Stimulated activated CD4-positive, alpha-beta T cell treated with anti-CD3 and anti-CD28 coated beads, Interleukin-4, amount 100 ng/mL, for 24 hours (primary cell): ENCODE results near the gene ITPR2.

Experiments
- DNase-seq: peaks from one replicate; pipeline ENCODE4 v3.0.0-alpha.2; 2020

The ITPR2 gene

DNA sequence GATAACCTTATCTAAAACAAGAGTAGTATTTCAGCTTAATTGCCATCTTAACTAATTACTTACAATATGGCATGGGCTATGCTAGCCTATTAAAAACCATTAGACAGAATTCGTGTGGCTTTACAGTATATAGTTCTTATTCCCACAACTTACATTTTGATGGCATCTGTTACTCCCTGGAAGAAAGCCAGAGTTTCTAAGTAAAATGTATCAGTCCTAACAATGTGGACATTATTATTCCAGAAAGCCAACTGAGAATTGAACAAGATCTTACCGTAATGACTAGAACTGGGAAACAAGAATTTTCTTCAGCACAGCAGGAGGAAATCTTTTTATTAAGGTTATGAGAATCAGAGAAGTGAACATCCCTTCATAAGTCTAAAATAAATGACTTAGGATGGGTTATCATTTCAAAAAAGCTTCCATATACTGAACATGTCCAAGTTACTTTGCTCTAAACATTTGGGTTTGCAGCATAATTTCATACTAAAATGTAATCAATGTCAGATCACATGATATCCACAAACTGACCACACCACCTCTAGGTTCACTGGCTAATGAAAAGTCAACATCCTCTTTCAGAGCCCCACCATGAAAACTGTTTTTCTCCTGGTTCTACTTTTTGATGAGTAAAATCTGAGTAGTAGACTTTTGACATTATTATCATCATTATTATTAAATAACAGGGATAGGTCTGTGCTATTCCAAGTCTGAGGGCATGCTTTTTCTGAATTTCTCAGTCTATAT, 457.9 kb downstream of the ITPR2 start:
- DNase-seq = no peak

DNA sequence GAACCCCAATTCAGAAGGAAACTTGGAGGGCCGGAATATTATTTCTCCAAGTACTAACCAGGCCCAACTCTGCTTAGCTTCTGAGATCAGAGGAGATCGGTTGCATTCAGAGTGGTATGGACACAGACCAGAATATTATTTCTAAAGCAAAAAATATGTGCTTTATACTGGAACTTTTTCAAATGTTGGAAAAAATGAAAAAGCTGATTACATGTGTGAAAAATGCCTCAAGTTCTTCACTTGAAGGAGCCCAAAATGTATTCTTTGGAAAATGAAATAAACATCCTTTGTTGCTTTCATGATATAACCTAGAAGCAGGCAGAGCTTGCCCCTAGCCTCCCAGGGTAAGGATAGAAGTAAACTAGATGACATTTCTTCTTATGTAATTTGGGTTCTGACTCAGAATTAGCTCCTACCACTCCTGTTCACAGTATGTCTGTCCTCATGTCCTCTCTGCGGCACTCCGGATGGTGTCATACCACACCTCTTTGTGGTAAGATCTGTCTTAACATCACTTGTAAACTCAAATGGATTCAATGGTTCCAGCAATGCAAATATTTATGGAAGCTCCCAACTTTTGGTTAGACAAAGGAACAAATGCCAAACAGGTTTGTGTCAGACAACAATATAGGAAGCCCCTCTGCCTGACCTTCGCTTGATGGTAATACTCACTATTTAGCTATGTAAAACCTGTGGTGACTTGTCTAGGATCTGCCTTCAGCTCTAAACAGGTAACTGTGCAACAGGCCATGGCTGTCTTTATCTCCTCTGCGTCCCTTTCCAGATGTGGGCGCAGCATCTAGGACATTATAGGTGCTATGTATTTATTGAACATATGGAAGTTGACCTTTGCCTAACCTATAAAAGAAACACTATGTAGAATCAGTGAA, 459.1 kb downstream of the ITPR2 start:
- no peak for DNase-seq

DNA sequence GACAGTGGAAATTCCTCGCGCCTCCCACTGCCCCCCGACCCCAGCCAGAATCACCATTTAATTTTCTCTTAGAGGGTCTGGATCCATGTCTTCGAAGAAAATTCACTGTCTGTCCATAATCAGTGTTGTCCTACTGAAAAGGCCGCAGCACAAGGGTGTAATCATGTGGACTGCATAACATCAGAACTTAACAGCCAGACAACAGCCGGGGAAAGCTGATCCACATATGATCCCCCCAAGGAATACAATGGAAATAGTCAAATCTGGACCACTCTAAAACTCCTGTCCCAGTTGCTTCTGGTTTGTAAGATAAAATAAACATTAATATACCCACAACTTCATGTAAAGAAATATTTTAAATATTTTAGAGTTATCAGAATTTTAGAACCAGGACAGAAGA, 460.1 kb downstream of the ITPR2 start:
- DNase-seq = no peak

DNA sequence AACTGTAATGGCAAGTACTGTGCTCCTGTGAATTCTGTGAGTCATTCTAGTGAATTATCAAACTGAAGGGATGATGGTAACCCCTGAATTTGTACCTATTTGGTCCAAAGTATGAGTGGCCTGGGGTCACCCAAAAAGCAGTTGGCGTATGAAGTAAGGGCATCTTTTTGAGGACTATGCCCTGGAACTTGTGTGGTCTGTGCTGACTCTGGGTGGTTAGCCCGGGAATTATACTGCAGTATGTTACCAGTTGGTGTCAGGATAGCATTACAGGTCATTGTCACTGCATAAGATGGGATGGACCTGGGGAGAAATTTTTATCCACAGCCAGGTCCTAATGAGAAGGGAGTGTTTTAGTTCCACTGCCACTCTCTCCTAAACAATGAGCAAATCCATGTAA, 462.9 kb downstream of the ITPR2 start:
- no peak for DNase-seq

DNA sequence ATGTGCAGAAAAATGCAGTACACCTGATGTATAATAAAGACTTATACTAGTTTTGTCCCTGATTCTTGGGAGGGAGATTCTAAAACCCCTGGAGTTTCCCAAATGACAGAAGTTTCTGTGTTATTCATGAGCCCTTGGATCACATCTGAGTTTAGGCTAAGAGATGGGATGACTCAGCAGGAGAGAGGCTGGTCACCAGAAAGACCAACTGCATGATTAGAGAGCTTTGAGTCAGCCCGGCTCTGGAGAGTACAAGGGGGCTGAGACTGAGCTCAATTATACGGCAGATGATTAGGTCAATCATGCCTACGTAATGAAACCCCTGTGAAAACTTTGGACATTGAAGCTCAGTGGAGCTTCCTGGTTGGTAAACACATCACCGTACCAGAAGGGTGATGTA, 463.4 kb downstream of the ITPR2 start:
- no peak for DNase-seq

DNA sequence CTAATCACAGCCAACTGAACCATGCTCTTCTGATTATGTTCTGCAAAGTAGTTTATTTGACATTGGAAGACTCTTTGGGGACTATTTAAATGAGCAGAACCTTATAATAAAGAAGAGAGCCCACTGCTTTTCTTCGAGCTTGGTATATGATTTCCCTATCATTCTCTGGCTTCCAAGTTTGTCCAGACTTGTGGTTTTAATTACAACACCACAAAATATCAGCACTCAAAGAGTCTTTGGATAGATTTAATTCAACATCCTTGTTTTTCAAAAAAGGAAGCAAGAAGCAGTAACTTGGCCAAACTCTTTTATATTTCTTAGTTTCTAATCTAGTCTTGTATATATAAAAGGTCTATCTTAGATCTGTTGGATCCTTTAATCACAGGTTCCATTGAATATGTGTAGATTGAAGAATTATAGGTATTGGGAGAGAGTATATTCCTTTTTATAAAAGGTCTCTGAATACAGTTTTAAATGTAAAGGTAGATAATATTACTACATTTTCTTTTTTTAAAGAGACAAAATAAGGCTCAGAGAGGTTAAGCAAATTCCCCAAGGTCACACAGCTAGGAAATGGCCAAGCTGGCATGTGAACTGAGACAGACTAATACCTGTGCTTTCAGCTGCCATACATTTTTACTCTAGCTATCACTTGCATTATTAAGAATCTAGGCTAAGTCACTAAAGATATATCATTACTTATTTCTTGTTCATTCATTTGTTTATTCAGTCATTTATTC, 464.8 kb downstream of the ITPR2 start:
- no peak for DNase-seq

DNA sequence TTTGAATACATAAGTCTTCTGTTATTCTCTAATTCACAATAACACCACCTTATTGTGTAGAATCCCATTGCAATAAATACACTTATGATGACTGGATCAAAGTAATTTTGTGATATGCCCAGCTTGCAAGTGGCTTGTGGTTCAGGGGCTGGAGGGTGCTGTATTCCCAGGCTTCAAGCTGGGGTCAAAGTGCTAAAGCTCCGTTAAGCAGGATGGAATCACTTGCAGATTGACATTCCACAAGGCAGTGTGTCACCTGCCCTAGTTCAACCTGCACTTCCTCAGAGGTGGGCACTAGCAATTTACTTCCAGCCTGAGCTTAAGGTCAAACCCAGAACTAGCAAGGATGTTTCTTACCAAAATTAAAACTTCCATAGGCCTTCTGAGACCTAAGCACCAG, 471.0 kb downstream of the ITPR2 start:
- DNase-seq = no peak

DNA sequence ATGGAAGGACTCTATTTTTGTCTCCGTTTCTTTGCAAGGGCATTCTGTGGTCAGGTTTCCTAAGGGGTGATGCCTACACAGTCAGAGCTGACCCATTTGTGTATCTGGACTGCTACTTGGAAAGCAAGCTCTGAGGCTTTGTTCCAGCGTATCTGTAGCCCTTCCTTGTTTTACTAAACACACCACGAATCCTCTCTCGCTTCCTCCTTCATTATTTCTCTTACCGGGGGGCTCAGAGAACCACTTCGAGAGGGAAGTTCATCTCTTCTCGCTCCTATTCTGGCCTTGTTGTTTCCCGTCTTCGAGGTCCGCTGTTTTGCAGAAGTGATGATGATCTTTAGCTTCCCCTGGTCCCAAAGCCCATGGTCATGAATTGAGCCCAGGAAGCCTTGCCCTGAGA, 472.9 kb downstream of the ITPR2 start:
- DNase-seq = no peak

DNA sequence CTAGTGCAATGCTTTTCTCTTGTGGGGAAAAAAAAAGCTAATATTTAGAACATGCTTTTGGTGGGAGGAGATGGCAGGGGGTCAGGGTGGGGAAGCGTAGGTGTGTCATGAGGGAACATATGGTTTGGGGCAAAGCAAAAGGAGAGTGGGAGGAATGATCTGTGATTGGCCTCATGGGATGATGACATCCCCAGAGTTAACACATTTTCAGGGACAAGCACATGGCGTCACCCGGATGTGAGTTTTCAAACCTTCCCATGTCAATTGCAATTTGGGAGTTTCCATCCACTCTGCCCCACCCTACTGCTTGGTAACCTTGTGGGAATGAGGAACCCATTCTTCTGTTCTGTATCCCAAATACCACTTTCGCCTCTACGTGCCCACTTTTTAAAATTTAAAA, 473.4 kb downstream of the ITPR2 start:
- DNase-seq = no peak

DNA sequence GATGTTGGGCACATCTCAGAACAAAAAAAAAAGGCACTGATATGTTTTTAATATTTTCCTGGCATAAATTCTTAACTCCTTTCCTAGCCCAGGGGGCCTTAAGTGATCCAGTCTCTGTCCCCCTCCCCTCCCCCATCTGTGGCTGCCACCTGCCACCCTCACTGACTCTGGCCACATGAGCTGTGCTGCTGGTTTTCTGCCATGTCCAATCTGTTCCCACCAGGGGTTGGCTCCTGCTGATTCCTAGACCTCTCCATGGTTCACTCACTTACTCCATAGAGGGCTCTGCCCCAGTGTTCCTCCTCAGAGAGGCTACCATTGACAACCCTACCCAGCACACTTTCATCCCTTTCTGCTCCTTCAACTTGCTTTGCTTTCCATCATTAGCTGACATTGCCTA, 474.3 kb downstream of the ITPR2 start:
- no peak for DNase-seq

DNA sequence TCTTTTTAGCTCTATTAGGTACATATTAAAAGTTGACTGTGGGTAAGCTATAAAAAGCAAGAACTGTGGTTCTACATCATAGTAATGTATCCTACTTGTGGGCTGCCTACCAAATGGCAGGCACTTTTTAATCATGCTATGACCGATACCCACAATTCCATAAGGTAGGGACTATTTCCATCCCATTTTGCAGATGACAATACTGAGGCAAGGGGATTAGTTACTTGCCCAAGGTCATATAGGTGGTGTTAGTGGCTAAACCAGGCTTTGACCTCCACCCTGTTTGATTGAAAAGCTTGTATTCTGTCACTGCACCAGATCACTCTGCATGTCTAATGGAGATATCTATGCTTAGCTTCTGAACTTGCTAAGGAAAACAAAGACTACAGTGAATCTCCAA, 485.7 kb downstream of the ITPR2 start:
- no peak for DNase-seq

DNA sequence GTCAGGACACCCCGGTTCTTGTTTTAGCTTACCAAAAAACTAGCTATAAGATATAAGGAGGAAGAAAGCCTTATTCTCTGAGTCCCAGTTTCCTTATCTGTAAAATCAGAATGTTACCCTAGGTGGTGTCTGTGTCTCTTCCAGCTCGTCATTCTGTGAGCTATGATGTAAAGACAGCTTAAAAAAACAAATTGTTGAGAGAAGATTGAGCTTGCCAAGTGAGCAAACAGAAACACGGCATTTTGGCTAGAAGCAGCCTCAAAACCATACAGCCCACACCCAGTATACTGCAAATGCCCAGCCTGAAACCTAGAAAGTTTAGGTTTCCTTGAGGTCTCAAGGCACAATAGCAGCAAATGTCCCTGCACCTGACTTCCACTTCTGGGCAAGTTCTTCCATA, 486.3 kb downstream of the ITPR2 start:
- DNase-seq = no peak

DNA sequence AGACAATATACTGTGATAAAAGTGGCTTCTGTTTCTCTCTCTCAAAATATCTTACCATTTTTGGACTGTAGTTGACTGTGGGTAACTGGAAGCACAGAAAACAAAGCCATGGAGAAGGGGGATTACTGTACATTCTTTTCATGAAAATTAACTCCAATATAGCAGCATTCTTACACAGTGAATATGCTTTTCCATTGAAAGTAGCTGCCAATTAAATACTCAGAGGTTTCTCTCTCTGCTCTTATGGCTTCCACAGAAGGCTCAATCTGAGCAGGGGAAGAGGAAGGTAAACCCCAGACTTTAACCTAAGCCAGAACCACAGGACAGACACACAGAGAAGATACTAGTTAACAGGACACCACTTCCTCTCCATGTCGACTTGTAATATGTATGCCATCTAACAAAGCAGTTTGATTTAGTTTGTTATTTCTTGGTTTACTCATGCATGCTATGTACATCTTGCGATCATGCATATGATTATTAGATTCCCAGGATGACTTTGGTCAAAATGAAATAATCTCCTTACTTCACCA, 487.5 kb downstream of the ITPR2 start:
- DNase-seq = no peak

DNA sequence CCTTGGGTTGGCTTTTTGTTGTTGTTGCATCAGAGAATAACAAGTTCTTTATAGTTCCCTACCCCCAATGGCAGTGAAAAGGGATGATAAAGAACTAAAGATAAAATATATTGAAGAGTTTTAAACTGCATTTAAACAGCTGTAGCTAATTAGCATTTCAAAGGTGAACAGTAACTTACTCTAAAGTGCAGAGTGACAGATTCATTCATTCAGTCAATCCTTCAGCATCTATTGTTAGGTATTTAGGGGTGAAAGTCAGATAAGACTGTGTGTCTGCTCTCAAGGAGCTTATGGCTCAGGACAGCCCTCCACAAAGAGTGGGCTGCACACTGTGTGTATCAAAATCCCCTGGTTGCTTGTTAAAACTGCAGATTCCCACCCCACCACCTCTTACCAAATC, 491.5 kb downstream of the ITPR2 start:
- DNase-seq = no peak

DNA sequence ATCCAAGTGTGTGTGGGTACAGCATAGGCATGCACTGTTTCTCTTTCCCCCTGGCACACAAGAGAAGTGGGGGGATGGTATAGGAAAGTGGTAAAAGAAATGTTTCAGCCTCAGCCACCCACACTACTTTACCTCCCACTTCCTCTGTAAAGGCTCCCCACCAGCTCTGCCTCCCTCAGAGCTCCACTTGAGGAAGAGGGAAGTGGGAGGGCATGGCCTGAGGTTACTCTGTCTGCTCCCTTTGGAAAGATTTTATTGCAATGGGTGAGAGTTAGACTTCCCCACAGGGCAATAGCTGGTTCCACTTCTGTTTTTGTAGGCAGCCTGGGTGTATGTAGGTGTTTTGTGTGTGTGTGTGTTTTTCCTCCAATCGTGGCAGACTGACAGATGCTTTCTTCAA, 492.3 kb downstream of the ITPR2 start:
- DNase-seq = no peak

DNA sequence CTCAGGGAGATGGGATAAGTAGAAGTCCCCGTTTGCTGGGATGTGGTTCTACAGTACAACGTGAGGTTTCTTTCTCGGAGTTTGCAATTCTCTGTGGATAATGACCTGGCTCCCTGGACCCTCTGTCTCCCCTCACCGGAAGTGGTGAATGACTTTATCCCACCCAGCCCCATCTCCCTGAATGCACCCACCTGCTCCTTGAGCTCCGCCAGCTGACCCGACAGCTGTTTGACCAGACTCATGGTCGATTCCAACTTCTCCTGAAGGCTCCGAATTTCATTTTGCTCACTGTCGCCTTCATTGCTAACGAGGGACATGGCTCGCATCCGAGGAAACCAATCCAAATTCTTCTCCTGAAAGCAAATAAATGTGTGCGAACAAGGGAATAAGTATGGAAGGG, 493.0 kb downstream of the ITPR2 start:
- no peak for DNase-seq

DNA sequence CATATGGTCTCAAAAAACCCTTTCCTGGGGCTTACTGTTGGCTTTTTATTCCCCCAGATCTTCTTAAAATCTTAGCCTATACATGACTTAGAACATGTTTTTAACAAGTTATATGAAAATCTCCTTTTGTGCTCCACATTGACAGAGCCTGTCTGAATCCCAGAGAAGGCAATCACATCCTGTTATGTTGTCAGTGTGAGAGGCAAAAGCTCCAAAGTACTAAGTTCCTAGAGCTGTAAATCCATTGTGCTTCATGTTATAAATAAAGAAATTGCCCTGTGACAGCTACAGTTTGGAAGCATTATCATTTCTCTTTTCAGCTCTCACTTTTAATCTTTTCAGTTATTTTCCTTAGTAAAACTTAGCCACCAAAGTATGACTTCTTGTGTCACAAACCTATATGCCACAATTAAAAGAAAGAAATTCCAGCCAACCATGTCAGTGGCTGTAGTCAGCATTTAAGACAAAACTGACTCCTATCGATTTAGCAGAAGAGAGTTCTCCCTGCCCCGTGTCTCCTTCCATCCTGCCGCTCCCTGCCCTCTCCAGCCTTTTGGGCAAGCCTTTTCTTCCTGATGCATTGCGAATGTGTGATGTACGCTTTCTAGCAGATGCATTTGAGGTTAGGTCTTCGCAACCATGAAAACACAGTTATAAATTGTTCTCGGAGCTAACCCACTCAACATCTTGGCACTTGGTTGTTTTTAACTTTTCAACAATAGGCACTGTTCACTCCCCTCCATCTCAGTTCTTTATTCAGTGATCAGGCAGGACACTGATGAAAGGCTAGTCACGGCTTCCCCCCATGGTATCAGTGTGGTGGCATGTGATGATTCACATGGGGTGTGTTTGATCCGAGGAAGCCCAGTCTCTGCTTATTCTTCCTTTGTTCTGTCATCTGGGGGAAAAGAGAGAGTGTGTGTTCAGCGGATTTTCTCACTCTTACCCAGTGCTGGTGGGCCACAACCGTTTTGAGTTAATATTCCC, 494.1 kb downstream of the ITPR2 start:
- DNase-seq = no peak

DNA sequence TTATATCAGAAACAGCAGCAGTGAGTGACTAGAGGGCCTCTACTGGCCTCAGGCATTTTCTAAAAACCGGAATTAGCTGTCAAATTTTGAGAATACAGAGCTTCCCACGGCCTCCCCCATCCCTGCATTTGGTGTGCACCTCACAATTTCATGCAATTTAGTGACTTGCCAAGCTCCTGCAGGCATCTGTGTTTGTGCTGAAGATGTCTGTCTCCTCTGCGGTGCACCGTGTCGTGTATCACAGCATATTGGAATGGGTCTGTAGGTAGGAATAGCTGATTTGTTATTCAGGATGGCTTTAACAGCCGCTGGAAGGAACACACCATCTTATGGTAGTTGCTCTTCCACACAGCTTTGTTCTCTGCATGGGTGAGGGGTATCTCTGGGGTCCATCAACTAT, 497.3 kb downstream of the ITPR2 start:
- no peak for DNase-seq

DNA sequence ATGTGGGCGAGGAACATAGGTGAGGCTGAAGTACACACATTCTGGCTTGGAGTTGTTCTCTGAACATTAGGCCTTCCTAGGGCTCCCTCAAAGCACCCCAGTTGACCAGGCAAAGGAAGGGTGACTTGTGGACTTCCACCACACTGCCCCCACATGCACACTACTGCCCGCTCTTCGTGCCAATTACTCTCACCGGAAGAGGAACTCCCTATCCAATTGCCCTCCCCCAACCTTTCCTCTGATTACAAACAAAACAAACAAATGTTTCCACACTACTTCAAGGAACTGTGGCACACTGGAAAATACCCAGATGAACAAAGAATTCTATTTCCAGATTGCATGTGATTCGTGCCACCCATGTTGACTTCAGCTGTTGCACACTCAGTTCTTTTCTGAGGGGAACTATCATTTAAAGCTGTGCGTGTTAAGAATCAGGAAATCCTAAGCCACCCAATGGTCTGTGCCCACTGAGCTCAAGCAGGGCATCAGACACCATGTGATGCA, 498.3 kb downstream of the ITPR2 start:
- DNase-seq = no peak

DNA sequence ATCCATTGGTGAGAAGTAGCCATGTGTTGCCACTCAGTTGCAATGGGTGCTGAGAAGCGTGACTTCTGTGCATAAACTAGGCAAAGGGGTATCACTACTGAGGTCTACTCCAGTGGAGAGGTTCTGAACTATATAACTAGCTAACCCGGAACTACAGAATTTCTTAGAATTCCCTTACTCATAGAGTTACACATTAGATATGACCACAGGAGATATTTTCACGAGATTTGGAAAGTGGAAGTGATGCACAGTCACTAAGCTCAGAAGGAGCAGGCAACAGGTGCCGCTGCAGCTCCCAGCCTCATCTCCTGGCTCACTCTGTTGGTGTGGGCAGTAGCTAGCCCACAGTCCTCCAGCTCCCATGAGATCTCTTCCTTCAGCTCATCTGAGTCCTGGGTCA, 501.0 kb downstream of the ITPR2 start:
- DNase-seq = no peak

DNA sequence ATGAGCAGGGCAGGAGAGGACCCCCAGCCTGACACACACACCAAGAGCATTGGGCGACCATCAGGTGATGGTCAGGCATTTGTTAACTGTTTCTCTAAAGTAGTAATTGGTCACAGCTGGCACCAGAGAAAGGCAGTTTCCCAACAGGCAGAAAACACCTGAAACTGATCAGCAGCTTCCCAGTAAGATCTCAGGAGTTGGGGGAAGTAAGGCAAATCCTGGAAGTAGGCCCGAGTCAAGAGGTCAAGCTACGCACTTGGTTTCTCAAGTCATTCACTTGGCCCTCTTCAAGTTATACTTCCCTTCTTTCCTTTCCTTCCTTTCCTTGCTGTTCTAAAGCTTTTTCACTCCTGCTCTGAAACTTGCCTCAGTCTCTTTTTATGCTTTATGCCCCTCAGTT, 501.9 kb downstream of the ITPR2 start:
- DNase-seq = no peak
